ACHN (cell line): ENCODE data around the gene PDE4C.

Experiments used
- DNase-seq: peaks from one replicate; pipeline ENCODE4 v3.0.0-alpha.2; 2015
- in situ Hi-C: cut with HindIII; loops from 2 replicates; pipeline ENCODE4 v1.10.0; 2017; ENCODE audit warnings: low sequenced_read_pairs, low pct_ligation_motif_present, low pct_unique_long_range_greater_than_20kb

Gene PDE4C

GRCh38 chr19:18225702-18226468 is at the start of gene PDE4C:
Gene PDE4C, minus strand, starts transcription at chr19:18226438. Its CDS starts 23 bp downstream, at chr19:18226415.
- DNase-seq: no peak
- in situ Hi-C loops: no loop called here

- peak; percentile 89 for DNase-seq
- in situ Hi-C loops: no loop called here
These were observed 48.6 kb upstream of the PDE4C start for GRCh38 chr19:18274781-18275356.

GRCh38 chr19:18274219-18274780 is 48.1 kb upstream of the PDE4C start, which contains the start of gene IQCN:
Gene IQCN, minus strand, starts transcription at chr19:18274452. Its CDS starts 4,974 bp downstream, at chr19:18269478.
- DNase-seq: no peak
- in situ Hi-C loops: no loop called here

GRCh38 chr19:18273561-18274218 is 47.5 kb upstream of the PDE4C start:
- in situ Hi-C loops: no loop called here
- no peak for DNase-seq

GRCh38 chr19:18271433-18271841 is 45.2 kb upstream of the PDE4C start:
- DNase-seq: no peak
- in situ Hi-C loops: no loop called here

GRCh38 chr19:18270326-18270725 is 44.1 kb upstream of the PDE4C start:
- DNase-seq: no peak
- in situ Hi-C loops: no loop called here

- no peak for DNase-seq
- in situ Hi-C loops: no loop called here
These were observed 43.0 kb upstream of the PDE4C start for GRCh38 chr19:18269070-18269723.

- in situ Hi-C loops: no loop called here
- DNase-seq: no peak
These were observed 40.8 kb upstream of the PDE4C start for GRCh38 chr19:18266771-18267686.

- DNase-seq: no peak
- in situ Hi-C loops: no loop called here
These were observed 39.3 kb upstream of the PDE4C start for GRCh38 chr19:18265582-18265981.

GRCh38 chr19:18264971-18265540 is 38.8 kb upstream of the PDE4C start:
- no peak for DNase-seq
- in situ Hi-C loops: no loop called here

- in situ Hi-C loops: no loop called here
- DNase-seq: no peak
These were observed 38.1 kb upstream of the PDE4C start for GRCh38 chr19:18264137-18264854.

- in situ Hi-C loops: no loop called here
- no peak for DNase-seq
These were observed 37.3 kb upstream of the PDE4C start for GRCh38 chr19:18263324-18264136.

- DNase-seq: no peak
- in situ Hi-C loops: no loop called here
These were observed 36.7 kb upstream of the PDE4C start for GRCh38 chr19:18262917-18263316.

GRCh38 chr19:18262144-18262543 is 35.9 kb upstream of the PDE4C start:
- in situ Hi-C loops: no loop called here
- no peak for DNase-seq

- DNase-seq: no peak
- in situ Hi-C loops: no loop called here
These were observed 35.2 kb upstream of the PDE4C start for GRCh38 chr19:18261474-18261873.

- no peak for DNase-seq
- in situ Hi-C loops: no loop called here
These were observed 33.7 kb upstream of the PDE4C start for GRCh38 chr19:18259893-18260292.
